Mesothelial cell of epicardium (in vitro differentiated cells): ENCODE measurements around the gene DDX25. TPM values are rescaled to one million over a fixed set of nuclear protein-coding genes. Genes with fewer than 3 reads are reported as not detected.

Source experiments
- DNase-seq, 2 experiments: peaks; one replicate each; pipeline ENCODE4 v3.0.0; 2021; ENCODE audit warnings: low spot score in 2 of 2; ENCODE audit not compliant: unreplicated experiment in 2 of 2
- H3K27ac Mint-ChIP-seq: 2 replicates; pipeline ENCODE4 v1.8.0; 2021; ENCODE audit warnings: mixed read lengths
- H3K27me3 Mint-ChIP-seq: 2 replicates; pipeline ENCODE4 v1.8.0; 2021; ENCODE audit warnings: low read depth, mixed read lengths
- H3K36me3 Mint-ChIP-seq: 2 replicates; pipeline ENCODE4 v1.8.0; 2021; ENCODE audit warnings: mixed read lengths
- H3K4me1 Mint-ChIP-seq: 2 replicates; pipeline ENCODE4 v1.8.0; 2021; ENCODE audit warnings: mixed read lengths
- H3K4me3 Mint-ChIP-seq: 2 replicates; pipeline ENCODE4 v1.8.0; 2021; ENCODE audit warnings: mild to moderate bottlenecking, moderate library complexity, mixed read lengths
- H3K9me3 Mint-ChIP-seq: 2 replicates; pipeline ENCODE4 v1.8.0; 2021; ENCODE audit warnings: mixed read lengths
- CTCF ChIP-seq: fragments of 200-600 bp; sonication (generic); IDR thresholded peaks from one replicate; pipeline ENCODE4 v1.5.0; 2021; ENCODE audit warnings: antibody characterized with exemption; ENCODE audit not compliant: unreplicated experiment
- total RNA-seq: library from RNA; stranded (reverse); gene quantifications from 3 replicates; pipeline ENCODE4 v1.2.1, GENCODE V29; 2021

Gene DDX25
- total RNA-seq, 1 donor from 2014 or later, result 0.98 TPM

DNA sequence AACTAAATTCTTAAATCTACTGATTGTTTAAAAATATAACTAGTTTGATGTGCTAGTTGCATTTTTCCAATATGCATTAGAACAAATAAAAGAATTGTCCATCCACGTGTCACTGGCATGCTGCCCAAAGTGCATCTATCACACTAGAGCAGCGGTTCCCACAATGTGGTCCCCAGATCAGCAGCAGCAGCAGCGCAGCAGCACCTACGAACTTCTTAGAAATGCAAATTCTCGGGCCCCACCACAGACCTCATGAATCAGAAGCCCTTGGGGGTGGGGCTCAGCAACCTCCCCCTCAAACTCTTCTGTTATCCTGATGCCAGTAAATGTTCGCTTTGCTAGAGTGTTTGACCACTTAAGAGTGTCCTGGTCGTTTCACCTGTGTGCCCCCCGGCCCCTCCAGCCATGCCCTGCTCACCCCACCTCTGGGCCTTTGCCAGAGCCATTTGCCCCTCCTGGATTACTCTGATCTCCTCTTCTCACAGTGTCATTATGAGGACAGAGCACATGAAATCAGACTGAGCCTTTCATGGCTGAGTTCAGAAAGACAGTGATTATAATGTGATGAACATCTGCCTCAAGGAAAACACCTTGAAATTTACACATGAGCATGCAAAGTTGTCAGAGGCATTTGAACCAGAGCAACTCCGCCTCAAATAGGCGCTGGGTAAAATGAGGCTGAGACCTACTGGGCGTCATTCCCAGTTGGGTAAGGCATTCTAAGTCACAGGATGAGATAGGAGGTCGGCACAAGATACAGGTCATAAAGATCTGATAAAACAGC is 28.9 kb downstream of the DDX25 start:
- Mint-ChIP-seq H3K4me3 (no peak overlapping the region), H3K4me1 (peaks cover 44% of the 10 kb centered on the region), H3K27me3 (peaks cover 2% of the 10 kb centered on the region), H3K27ac (no peak overlapping the region), H3K36me3 (no peaks in the 10 kb centered on the region), H3K9me3 (no peaks in the 10 kb centered on the region)
- DNase-seq, result no peak
- no peak for TF ChIP-seq CTCF

- H3K27ac Mint-ChIP-seq, result no peak overlapping the region
- TF ChIP-seq CTCF, result no peak
- H3K4me3 Mint-ChIP-seq, result no peak overlapping the region
- DNase-seq, result no peak
- no peaks in the 10 kb centered on the region for H3K9me3 Mint-ChIP-seq
- H3K36me3 Mint-ChIP-seq, result no peaks in the 10 kb centered on the region
- H3K27me3 Mint-ChIP-seq, result peaks cover 2% of the 10 kb centered on the region
- peaks cover 53% of the 10 kb centered on the region for H3K4me1 Mint-ChIP-seq
Measured at GRCh38 chr11:125934473-125934872, 30.2 kb downstream of the DDX25 start.

GRCh38 chr11:125935056-125935455 is 30.7 kb downstream of the DDX25 start:
- Mint-ChIP-seq H3K4me1 (peaks cover 53% of the 10 kb centered on the region), H3K36me3 (no peaks in the 10 kb centered on the region), H3K4me3 (no peak overlapping the region), H3K9me3 (no peaks in the 10 kb centered on the region), H3K27ac (peak overlapping the region; percentile 59), H3K27me3 (peaks cover 2% of the 10 kb centered on the region)
- TF ChIP-seq CTCF, result no peak
- no peak for DNase-seq

- TF ChIP-seq CTCF, result no peak
- H3K4me1 Mint-ChIP-seq, result peaks cover 53% of the 10 kb centered on the region
- no peak overlapping the region for H3K4me3 Mint-ChIP-seq
- H3K27ac Mint-ChIP-seq, result peak overlapping the region; percentile 59
- no peaks in the 10 kb centered on the region for H3K36me3 Mint-ChIP-seq
- no peak for DNase-seq
- H3K9me3 Mint-ChIP-seq, result no peaks in the 10 kb centered on the region
- H3K27me3 Mint-ChIP-seq, result peaks cover 2% of the 10 kb centered on the region
Measured at GRCh38 chr11:125935618-125936199, 31.4 kb downstream of the DDX25 start.

GRCh38 chr11:125938418-125938817 is 34.1 kb downstream of the DDX25 start:
- Mint-ChIP-seq H3K4me3 (no peak overlapping the region), H3K27ac (peak overlapping the region; percentile 77), H3K4me1 (peaks cover 44% of the 10 kb centered on the region), H3K27me3 (no peaks in the 10 kb centered on the region), H3K9me3 (no peaks in the 10 kb centered on the region), H3K36me3 (no peaks in the 10 kb centered on the region)
- TF ChIP-seq CTCF, result no peak
- no peak for DNase-seq
